HEK293T (cell line): ENCODE measurements around the gene AQP1.

ENCODE experiments used
- CTBP1 ChIP-seq: fragments of 450-650 bp; IDR thresholded peaks from 2 replicates; pipeline ENCODE4 v1.6.1; 2016; ENCODE audit warnings: borderline replicate concordance
- FOXA1 ChIP-seq: fragments of 450-650 bp; IDR thresholded peaks from 2 replicates; pipeline ENCODE4 v1.6.1; 2016; ENCODE audit warnings: mild to moderate bottlenecking
- FOXM1 ChIP-seq: fragments of 450-650 bp; IDR thresholded peaks from 2 replicates; pipeline ENCODE4 v1.6.1; 2017; ENCODE audit warnings: mild to moderate bottlenecking, borderline replicate concordance
- HDGF ChIP-seq: fragments of 450-650 bp; IDR thresholded peaks from 2 replicates; pipeline ENCODE4 v1.6.1; 2017; ENCODE audit warnings: antibody characterized with exemption, borderline replicate concordance
- L3MBTL2 ChIP-seq: fragments of 450-650 bp; conservative IDR thresholded peaks from 2 replicates; pipeline ENCODE4 v1.6.1; 2016; ENCODE audit warnings: mild to moderate bottlenecking
- PKNOX1 ChIP-seq: fragments of 450-650 bp; IDR thresholded peaks from 2 replicates; pipeline ENCODE4 v1.6.1; 2016
- SP1 ChIP-seq: fragments of 450-650 bp; IDR thresholded peaks from 2 replicates; pipeline ENCODE4 v1.6.1; 2017
- SUZ12 ChIP-seq: fragments of 450-650 bp; IDR thresholded peaks from 2 replicates; pipeline ENCODE4 v1.6.1; 2016; ENCODE audit warnings: mild to moderate bottlenecking

- TF ChIP-seq SUZ12 (no peak), SP1 (no peak), HDGF (no peak), L3MBTL2 (no peak), PKNOX1 (no peak), CTBP1 (no peak), FOXM1 (no peak), FOXA1 (no peak)
Measured at GRCh38 chr7:30896783-30897637, 14.6 kb upstream of the AQP1 start.
